Fibroblast of skin of right quadriceps (primary cell): Measurements from ENCODE around the gene DAP3.
"Not testable (repeated sequence)": the region's sequence is repeated elsewhere in the genome, so short reads cannot be mapped to it uniquely, and the experiment has no call there.

Experiments used
- DNase-seq: peaks from one replicate; pipeline ENCODE4 v3.0.0-alpha.2; 2013

DAP3 gene

DNA sequence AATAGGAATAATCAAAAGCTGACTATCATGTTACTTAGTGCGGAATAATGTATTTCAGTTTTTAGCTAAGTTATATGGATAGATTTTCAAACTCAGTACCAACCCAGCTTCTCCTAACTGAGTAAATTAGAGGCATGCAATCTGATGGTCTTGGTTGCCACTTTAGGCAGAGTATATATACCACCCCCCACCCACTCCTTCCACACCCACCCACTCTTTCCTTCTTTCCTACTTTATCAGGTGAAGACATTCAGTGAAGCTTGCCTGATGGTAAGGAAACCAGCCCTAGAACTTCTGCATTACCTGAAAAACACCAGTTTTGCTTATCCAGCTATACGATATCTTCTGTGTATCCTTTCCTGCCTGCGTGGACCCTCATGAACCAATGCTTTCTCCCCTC lies 36.3 kb downstream of the DAP3 start:
- DNase-seq, result no peak

DNA sequence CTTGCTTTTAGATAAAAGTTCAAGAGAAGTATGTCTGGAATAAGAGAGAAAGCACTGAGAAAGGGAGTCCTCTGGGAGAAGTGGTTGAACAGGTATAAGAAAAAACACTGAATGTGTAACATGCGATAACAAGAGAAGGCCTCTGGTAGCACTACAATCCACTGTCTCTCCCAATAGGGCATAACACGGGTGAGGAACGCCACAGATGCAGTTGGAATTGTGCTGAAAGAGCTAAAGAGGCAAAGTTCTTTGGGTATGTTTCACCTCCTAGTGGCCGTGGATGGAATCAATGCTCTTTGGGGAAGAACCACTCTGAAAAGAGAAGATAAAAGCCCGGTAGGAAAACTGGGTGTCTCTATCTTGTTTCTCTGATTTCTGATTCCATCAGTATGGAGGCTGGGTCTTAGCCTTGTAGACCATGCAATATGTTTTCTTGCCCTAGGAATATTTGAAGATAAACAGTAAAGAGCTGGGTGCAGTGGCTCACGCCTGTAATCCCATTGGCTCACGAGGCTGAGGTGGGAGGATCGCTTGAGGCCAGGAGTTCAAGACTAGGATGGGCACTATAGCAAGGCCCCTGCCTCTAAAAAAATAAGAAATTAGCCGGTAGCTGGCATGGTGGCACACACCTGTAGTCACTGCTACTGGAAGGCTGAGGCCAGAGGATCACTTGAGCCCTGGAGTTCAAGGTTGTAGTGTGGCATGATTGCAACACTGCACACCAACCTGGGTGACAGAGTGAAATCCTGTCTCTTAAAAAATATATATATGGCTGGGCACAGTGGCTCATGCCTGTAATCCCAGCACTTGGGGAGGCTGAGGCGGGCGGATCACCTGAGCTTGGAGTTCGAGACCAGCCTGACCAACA lies 40.4 kb downstream of the DAP3 start:
- peak; percentile 66 for DNase-seq

DNA sequence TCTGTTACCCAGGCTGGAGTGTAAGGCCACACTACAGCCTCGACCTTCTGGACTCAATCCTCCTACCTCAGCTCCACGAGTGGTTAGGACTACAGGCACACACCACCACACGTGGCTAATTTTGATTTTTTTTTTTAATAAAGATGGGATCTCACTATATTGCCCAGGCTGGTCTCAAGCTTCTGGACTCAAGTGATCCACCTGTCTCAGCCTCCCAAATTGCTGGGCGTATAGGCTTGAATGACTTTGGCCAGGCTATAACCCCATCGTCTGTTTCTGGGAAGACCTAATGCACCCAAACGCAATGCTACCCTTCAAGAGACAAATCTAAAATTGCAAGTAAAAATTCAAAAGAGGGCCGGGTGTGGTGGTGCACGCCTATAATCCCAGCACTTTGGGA lies 52.1 kb downstream of the DAP3 start:
- no peak for DNase-seq

DNA sequence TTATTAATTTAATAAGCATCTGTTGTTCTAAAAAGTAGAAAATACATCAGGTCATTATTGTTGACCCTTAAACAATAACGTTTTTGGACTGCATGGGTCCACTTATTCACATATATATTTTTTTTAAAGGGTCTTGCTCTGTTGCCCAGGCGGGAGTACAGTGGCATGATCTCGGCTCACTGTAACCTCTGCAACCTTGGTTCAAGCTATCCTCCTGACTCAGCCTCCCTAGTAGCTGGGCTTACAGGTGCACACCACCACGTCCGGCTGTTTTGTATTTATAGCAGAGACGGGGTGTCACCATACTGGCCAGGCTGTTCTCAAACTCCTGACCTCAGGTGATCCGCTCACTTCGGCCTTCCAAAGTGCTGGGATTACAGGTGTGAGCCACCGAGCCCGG lies 53.0 kb downstream of the DAP3 start:
- no peak for DNase-seq

DNA sequence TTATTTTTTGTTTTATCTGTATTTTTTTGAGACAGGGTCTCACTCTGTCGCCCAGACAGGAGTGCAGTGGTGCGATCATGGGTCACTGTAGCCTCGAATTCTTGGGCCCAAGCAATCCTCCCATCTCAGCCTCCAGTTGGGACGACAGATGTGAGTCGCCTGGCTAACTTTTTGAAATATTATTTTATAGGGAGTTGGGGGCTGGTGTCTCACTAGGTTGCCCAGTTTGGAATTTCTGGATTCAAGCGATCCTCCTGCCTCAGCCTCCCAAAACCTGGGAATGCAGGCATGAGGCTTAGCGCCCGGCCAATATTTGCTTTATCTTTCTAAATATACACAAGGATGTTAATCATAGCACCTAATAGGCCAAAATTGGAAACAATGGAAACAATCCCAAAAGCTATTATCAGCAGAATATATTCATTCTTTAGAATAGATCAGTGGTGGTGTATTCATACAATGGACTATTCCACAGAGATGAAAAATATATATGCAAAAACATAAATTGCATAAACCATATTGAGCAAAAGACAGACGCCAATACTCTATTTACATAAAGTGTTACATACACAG lies 55.9 kb downstream of the DAP3 start:
- no peak for DNase-seq

DNA sequence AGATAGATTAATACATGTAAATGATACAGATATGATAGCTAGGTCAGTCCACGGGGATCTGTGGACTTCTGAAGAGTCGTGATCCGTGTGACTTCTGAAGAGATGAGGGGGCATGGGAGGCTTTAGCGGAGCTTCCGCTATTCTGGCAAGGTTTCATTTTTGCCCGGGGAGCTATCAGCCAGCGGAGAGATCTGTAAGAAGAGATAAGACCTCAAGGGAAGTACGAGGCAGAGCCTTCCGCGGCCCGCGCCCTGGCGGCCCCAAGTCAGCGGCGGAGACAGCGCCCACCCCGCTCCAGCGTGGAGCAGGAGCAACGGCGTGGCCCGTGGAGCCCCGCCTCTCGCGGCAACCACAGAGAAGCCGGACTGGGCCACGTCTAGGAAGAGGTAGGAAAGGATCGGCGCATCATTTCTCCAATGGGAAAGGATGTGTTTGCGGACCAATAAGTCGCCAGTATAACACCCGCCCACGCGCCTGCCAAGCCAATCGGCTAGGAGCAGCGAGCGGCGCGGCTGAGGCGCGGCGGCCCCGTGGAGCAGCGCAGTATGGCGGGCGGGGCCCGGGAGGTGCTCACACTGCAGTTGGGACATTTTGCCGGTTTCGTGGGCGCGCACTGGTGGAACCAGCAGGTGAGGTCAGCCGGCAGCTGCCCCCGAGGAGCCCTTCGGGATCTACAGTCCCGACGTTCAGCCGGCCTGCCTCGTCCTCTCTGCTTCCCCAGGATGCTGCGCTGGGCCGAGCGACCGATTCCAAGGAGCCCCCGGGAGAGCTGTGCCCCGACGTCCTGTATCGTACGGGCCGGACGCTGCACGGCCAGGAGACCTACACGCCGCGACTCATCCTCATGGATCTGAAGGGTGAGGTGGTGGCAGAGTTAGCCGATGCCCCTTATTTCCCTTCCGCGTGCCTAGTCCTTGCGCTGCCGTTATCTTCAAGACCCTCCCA lies 56.7 kb downstream of the DAP3 start:
- DNase-seq, result peak; percentile 98

DNA sequence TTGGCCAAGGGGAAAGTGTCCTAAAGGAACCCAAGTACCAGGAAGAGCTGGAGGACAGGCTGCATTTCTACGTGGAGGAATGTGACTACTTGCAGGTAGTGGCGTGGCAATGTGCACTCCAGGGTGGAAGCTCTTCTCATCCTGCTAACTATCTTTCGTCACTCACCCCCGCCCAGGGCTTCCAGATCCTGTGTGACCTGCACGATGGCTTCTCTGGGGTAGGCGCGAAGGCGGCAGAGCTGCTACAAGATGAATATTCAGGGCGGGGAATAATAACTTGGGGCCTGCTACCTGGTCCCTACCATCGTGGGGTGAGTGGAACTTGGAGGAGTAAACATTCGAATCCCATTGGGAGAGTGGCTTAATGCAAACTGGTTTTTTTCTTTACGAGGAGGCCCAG lies 58.7 kb downstream of the DAP3 start:
- DNase-seq, result not testable (repeated sequence)

DNA sequence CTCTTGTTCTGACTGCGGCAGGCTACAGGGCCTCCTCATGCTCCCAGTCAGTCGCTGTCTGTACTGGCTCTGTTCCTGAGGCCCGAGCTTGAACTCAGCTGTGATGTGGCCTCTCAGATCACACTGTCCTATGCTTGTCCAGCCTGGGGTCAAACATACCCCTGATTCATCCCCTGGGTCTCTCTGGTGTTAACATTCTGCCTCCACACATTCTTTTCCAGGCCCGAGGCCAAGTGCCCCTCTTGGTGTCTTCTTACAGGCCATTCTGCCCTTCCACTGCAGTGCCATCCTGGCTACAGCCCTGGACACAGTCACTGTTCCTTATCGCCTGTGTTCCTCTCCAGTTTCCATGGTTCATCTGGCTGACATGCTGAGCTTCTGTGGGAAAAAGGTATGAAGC lies 59.2 kb downstream of the DAP3 start:
- DNase-seq, result not testable (repeated sequence)

DNA sequence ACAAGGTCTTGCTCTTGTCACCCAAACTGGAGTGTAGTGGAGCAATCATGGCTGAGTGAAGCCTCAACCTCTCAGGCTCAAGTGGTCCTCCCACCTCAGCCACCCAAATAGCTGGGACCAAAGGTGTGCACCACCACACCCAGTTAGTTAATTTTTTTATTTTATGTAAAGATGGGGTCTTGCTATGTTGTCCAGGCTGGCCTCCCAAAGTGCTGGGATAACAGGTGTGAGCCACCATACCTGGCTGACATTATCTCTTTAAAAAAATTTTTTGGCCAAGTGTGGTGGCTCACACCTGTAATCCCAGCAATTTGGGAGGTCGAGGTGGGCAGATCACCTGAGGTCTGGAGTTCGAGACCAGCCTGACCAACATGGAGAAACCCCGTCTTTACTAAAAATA lies 70.1 kb downstream of the DAP3 start:
- not testable (repeated sequence) for DNase-seq

DNA sequence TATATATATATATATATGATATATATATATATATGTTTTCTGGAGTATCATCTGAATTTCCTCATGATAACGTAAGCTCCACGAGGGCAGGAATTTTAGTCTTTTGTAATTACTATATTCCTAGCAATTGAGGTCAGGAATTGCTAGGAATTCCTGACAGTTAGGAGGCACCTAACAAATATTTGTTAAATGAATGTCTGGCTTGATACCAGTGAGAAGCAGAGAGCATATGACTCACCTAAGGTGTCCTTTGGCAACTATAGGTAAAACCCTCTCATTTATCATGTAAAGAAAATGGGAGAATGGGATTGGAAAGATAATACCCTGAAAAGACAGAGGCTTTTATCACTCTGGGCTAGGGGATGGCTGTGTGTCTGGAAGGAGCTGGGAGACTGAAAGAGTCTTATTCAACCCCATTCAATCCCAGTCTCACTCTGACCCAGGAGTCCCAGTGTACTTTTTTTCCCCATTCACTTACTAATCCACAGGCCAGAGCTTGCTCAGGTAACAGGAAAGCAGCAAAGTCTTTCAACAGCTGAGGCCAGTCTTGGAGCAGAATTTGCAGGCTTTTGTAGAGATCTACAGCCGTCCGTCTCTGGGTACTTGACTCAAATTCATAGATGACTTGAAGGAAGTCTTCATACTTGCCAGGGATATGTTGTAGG lies 71.2 kb downstream of the DAP3 start:
- DNase-seq, result no peak

DNA sequence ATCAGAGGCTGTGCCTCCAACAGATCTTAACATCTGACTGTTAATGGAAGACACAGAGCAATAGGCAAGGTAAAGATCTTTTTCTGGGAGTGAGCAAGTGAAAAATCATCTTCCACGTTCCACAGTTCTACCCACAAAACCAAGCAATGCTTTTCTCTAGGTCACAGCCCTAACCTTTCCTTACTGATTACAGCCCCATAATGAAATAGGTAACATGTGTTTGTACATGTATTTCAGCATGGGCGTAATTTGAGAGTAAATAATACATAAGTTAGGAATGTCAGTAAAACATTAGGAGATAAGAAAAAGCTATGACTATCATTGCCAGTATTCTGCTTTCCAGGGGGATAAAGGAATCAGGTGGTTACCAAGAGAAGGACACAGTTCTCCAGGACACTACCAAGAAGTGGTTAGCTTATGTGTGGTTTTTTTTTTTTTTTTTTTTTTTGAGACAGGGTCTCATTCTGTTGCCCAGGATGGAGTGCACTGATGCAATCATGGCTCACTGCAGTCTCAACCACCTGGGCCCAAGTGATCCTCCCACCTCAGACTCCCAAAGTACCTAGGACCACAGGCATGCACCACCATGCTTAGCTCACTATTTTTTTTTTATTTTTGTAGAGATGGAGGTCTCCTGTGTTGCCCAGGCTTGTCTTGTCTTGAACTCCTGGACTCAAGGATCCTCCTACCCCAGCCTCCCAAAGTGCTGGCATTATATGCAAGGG lies 72.0 kb downstream of the DAP3 start:
- no peak for DNase-seq

DNA sequence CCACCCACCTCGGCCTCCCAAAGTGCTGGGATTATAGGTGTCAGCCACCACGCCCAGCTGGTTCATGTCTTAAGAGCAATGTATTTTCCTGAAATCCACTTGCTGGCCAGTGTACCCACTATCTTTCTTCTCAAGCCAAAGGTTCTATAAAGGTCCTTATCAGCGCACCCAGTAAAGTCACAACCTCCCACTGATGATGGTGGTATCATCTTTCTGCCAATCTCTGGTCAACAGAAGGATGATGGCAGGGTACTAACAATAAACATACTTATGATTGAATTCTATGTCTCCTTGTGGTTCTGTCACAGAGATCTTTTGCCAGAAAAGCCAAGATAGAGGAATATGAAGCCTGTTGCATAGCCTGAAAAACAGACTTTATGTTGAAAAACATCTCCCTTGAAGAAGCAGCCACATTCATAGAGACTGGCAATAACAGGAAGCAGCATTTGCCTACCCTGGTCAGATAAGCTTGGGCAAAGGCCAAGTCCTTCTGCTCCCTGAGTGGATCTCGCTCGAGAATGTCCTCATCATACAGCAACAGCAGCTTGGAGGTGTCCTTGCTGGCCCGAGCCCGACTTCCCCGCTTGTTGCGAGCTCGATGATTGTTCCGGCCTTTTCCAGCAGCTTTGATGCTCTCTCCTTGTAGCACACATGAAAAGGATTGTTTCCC lies 73.0 kb downstream of the DAP3 start:
- no peak for DNase-seq

DNA sequence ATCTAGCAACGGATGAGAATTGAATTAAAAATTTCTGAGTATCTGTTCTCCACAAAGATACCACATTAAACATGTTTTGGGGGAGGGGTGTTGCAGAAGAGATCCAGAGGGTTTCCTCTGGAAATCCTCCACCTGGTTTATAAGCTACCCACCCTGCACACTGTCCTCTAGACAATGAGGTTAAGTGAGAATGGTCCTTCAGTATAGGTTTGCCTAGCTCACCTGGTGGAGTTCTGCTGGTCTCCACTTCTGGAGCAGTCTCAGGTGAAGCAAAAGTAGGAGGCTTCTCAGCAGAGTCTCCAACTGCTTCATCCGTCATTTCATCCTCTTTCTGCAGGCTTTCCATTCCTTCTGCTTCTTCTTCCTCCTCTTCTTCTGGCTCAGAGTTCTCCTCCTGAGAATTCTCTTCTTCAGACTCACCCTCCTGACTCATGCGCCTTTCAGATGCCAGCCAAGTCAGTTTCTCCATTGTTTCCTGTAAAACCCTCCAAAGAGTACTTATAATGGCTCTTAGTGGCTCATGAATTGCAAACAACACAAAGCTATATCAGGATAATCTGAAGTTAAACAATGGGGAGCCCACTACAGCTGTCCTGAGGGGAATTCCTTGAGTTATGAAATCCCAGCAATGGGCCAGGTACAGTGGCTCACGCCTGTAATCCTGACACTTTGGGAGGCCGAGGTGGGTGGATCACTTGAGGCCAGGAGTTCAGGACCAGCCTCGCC lies 74.4 kb downstream of the DAP3 start:
- DNase-seq, result peak; percentile 89

DNA sequence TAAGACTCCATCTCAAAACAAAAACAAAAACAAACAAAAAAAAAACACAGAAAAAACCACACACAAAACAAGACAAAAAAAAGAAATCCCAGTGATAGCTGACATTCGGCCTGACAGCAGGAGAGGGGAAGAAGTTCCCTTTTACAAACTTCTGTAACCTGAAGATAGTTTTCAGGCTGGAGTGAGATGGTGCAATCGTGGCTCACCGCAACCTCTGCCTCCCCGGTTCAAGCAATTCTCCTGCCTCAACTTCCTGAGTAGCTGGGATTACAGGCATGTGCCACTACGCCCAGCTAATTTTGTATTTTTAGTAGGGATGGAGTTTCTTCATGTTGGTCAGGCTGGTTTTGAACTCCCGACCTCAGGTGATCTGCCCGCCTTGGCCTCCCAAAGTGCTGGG lies 75.1 kb downstream of the DAP3 start:
- DNase-seq, result not testable (repeated sequence)

DNA sequence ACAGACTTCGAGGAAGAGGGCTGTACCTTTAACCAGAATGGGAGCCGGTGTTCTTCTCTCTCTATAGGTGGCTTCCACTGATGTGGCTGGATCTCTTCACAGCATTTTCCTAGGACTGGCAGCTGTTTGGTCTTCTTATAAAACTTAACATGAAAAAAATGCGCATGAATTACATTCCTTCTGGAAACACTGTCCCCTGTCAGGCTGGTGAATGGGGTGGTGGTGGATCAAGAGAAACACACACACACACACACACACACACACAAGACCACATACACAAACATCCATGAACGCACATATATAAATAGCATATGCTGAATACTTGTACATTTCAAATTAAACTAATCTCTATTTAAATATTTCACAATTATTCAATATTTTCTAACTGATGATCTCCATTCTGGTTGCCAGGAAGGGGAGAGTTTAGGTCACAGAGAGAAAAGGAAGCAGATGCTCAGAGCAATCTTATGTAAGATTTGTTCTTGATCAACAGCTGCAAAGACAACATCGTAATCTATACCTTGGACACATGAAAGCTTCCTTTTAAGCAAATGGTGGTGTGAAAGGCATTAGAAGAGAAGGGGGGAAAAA lies 78.6 kb downstream of the DAP3 start:
- not testable (repeated sequence) for DNase-seq

DNA sequence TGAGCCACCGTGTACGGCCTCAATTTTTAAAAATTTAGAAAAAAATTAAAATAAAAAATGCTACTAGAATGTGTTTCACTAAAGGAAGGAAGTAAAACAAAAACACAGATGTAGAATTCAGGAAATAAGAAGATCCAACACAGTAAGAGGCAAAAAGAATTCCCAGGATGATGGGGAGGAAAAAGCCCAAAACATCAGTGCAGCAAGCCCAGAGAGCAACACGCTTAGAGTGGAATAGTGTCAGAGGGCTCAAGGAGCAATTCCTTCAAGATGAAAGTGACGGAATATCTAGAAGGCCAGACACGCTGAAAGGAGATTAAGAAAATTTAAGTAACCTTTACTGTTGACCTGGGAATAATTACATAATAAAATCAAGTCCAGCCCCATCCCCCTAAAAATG lies 80.4 kb downstream of the DAP3 start:
- DNase-seq, result no peak

DNA sequence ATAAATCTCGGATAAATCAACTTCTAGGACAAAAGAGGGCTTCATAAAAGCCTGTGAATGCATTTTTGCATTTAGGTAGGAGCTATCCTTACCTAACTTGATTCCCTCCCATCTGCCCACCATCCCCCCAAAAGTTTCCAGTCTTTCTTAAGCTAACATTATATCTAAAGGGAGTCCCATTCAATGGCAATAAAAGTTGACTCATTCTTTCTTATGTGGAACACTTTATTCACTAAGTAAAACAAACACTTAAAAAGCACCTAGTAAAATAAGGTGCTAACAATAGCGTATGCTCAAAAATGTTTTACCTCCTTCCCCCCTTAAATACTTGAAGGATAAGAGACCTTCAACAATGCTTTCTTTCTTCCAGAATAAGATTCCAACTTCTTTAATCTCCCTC lies 84.3 kb downstream of the DAP3 start:
- DNase-seq, result no peak

DNA sequence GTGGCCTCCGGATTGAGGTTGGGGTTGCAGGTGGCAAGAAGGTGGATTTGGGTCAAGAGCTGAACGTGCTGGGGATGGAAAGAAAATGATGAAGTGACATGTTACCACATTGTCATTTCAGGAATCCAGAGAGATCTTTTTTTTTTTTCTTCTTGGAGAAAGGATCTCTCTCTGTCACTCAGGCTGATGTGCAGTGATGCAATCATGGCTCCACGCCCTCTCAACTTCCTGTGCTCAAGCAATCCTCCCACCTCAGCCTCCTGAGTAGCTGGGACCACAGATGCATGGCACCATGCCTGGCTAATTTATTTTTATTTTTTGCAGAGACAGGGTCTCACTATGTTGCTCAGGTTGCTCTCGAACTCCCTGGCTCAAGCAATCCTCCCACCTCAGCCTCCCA lies 87.5 kb downstream of the DAP3 start:
- peak; percentile 7 for DNase-seq

DNA sequence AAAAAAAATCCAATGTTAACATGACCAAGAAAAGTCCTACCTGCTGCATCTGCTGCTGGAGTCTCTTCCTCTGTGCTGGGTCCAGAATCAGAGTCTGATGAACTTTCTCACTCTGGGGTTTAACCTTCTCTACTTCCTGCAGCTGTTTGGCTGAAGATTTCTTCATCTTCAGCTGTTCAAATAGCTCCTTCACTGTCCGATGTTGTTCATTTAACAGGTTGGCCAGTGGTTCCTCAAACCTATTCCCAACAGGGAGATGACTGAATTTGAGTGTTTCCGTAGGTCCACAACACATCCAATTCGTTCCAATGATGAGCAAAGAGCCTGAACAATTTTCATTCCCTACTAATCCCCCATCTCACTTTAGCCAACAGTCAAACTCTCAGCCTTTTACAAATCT lies 88.7 kb downstream of the DAP3 start:
- no peak for DNase-seq
